Panc1 (cell line): ENCODE measurements around the gene ATP11A. TPM values are rescaled to one million over a fixed set of nuclear protein-coding genes. Genes with fewer than 3 reads are reported as not detected.

Experiments used
- ATAC-seq: fragments of 200-7000 bp; cut with Tn5 transposase; 2 replicates; pipeline ENCODE4 v1.9.1; 2020; ENCODE audit warnings: mild to moderate bottlenecking, moderate library complexity
- BruUV-seq: library from RNA; stranded (reverse); fragments of 400-500 nt; replicated peaks from 2 replicates; lab custom pipeline; 2021; lab: Mats Ljungman, UMichigan
- CTCF ChIA-PET: fragments of 300-600 bp; sonication (Branson Sonifier 250); formaldehyde crosslinking; loops from one replicate; lab custom pipeline; 2022; ENCODE audit warnings: antibody characterized with exemption; lab: Charles Lee
- POLR2A ChIA-PET: fragments of 300-600 bp; sonication (Branson Sonifier 250); formaldehyde crosslinking; loops from one replicate; lab custom pipeline; 2022; ENCODE audit warnings: antibody characterized with exemption; lab: Charles Lee
- DNase-seq: peaks from one replicate; pipeline ENCODE4 v3.0.0-alpha.2; 2010; ENCODE audit warnings: low read depth, low spot score
- H3K27ac ChIP-seq: 2 replicates; pipeline ENCODE4 v1.5.1; 2011; ENCODE audit warnings: mild to moderate bottlenecking, low read length, inconsistent platforms
- H3K27me3 ChIP-seq: fragments of 200-500 bp; sonication (Bioruptor generic); 2 replicates; pipeline ENCODE4 v1.6.0; 2014; ENCODE audit warnings: low read length, inconsistent platforms; ENCODE audit not compliant: control insufficient read depth, insufficient read depth
- H3K36me3 ChIP-seq: fragments of 200-500 bp; sonication (Bioruptor generic); 2 replicates; pipeline ENCODE4 v1.5.1; 2014; ENCODE audit warnings: inconsistent platforms, mild to moderate bottlenecking, low read length, moderate library complexity; ENCODE audit not compliant: control insufficient read depth, insufficient read depth
- H3K4me1 ChIP-seq: 2 replicates; pipeline ENCODE4 v1.5.1; 2011; ENCODE audit warnings: inconsistent platforms, mild to moderate bottlenecking, low read length, moderate library complexity; ENCODE audit not compliant: control insufficient read depth, insufficient read depth
- H3K4me3 ChIP-seq, 2 experiments: 2 replicates each; pipeline ENCODE4 v1.5.1; 2011 to 2012; ENCODE audit warnings: low read depth in 2 of 2, low read length in 2 of 2, mild to moderate bottlenecking in 2 of 2, inconsistent platforms in 1 of 2, moderate library complexity in 1 of 2
- H3K9me3 ChIP-seq: fragments of 200-500 bp; sonication (Bioruptor generic); 2 replicates; pipeline ENCODE4 v1.5.1; 2014; ENCODE audit warnings: low read depth, mild to moderate bottlenecking, inconsistent platforms, low read length, moderate library complexity; ENCODE audit not compliant: control insufficient read depth, insufficient read depth
- POLR2AphosphoS5 ChIP-seq: IDR thresholded peaks from 2 replicates; pipeline ENCODE4 v1.6.1; 2012; ENCODE audit warnings: mild to moderate bottlenecking, low read depth, low read length, moderate library complexity
- SIN3A ChIP-seq: IDR thresholded peaks from 2 replicates; pipeline ENCODE4 v1.6.1; 2012; ENCODE audit warnings: low read depth, mild to moderate bottlenecking, low read length, moderate library complexity, borderline replicate concordance; ENCODE audit not compliant: insufficient read depth
- TCF7L2 ChIP-seq: IDR thresholded peaks from 2 replicates; pipeline ENCODE4 v1.6.1; 2011; ENCODE audit warnings: mild to moderate bottlenecking, low read depth, low read length, inconsistent platforms
- in situ Hi-C: cut with HindIII; loops from 2 replicates; pipeline ENCODE4 v1.10.0; 2016; ENCODE audit warnings: low sequenced_read_pairs, low pct_unique_long_range_greater_than_20kb
- intact Hi-C: fragments of 100-400 bp; cut with micrococcal nuclease; formaldehyde crosslinking; loops from one replicate; pipeline ENCODE4 v1.10.0; 2022; ENCODE audit not compliant: unreplicated experiment
- total RNA-seq: library from RNA; stranded (reverse); gene quantifications from one replicate; pipeline ENCODE4 v1.2.1, GENCODE V29; 2021; ENCODE audit not compliant: unreplicated experiment
- TF ChIP-seq, protein P1 (sequence below): fragments of 450-650 bp; IDR thresholded peaks from 2 replicates; pipeline ENCODE4 v1.5.1; 2017; ENCODE audit warnings: mild to moderate bottlenecking
- TF ChIP-seq, protein P2 (sequence below), 2 experiments: IDR thresholded peaks; 2 replicates each; pipeline ENCODE4 v1.6.1; 2011 to 2012; ENCODE audit warnings: low read depth in 2 of 2, control low read depth in 1 of 2, low read length in 1 of 2, mild to moderate bottlenecking in 1 of 2, moderate library complexity in 1 of 2; ENCODE audit not compliant: insufficient read depth in 1 of 2

Gene ATP11A
- total RNA-seq, 1 experiment from 2014 or later = 85.8 TPM

DNA sequence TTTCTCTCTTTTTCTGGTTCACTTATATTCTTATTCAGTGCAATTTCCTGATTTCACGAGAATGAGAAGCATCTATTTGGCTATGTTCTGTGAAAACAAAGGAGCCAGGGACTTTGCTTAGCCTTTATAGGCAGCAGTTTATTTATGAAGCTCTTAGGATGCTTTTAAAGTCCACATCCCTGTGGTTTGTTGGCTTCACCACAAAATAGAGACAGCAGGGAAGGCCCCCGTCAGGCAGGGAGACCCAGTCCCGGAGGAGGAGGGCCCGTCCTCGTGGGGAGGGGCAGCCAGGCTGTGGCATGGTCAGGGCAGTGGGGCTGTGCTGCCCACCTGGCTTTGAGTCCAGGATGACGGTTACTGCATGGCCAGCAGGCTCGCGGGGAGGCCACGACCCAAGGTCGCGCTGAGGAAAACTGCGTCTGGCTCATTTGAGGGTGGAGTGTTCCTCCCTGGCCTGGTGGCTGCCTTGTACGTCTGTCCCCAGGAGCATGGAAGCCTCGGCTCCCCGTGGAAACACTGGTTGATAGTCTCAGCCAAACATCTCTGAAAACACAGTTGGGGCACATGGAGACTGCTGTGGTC, 92.7 kb downstream of the ATP11A start:
- CTCF ChIA-PET = no interaction called here
- intact Hi-C loops = no loop called here

DNA sequence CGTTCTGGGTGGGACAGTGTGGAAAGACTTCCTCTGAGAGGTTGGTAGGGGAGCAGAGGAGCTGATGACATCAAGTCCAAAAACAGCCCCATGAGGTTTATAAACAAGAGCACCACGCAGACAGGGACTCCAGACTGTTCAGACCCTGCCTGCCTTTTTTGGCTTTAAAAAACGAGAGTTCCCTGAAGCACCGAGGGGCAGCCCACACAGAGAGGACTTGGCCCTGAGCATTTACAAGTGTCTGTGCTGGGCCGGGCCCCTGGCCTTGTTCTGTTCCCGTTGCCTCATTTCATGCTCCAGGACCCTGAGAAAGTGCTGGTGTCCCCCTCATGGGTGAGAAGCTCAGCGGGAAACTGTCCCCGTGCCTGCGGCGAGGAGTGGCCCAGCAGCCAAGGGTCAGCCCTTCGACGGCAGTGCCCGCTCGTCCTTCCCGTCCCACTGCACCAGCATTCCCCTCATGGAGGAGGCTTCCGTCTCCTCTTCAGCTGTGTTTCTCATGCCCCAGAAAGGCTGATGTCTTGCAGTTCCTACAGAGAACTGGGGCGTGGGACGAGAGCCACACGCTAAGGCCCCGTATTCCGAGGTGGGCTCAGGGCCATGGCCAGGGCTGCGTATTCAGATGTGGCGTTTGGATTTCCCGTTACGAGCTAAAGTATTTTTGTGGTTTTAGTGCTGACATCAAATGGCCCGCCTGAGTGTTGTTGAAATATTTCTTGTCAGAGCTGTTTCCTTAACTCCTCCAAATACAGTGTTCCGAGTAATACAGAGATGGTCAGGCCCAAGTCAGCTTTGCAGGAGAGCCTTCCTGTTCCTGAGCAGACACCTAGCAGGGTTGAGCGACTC, 93.5 kb downstream of the ATP11A start:
- H3K4me3 ChIP-seq = no peak overlapping the region
- H3K9me3 ChIP-seq = no peaks in the 10 kb centered on the region
- ChIA-PET POLR2A (interaction anchor here (0.7 kb wide), 1 partner anchor 25 kb away, joined by 4 read pairs; no protein-coding TSS in a partner anchor), CTCF (no interaction called here)
- TF ChIP-seq TCF7L2 (no peak), POLR2AphosphoS5 (no peak)
- TF ChIP-seq, protein P1, sequence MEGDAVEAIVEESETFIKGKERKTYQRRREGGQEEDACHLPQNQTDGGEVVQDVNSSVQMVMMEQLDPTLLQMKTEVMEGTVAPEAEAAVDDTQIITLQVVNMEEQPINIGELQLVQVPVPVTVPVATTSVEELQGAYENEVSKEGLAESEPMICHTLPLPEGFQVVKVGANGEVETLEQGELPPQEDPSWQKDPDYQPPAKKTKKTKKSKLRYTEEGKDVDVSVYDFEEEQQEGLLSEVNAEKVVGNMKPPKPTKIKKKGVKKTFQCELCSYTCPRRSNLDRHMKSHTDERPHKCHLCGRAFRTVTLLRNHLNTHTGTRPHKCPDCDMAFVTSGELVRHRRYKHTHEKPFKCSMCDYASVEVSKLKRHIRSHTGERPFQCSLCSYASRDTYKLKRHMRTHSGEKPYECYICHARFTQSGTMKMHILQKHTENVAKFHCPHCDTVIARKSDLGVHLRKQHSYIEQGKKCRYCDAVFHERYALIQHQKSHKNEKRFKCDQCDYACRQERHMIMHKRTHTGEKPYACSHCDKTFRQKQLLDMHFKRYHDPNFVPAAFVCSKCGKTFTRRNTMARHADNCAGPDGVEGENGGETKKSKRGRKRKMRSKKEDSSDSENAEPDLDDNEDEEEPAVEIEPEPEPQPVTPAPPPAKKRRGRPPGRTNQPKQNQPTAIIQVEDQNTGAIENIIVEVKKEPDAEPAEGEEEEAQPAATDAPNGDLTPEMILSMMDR = no peak
- DNase-seq (no peak), ATAC-seq (no peak)
- H3K4me1 ChIP-seq = peaks cover 4% of the 10 kb centered on the region; the same call in 1 of the 2 replicates
- H3K36me3 ChIP-seq = no peaks in the 10 kb centered on the region
- no peak overlapping the region for H3K27ac ChIP-seq
- in situ Hi-C loops = no loop called here
- no TSS peak for BruUV-seq
- intact Hi-C loops = no loop called here
- no peaks in the 10 kb centered on the region for H3K27me3 ChIP-seq

More for the DNA sequence above, 92.7 kb downstream of the ATP11A start:
- H3K36me3 ChIP-seq = no peaks in the 10 kb centered on the region
- no peaks in the 10 kb centered on the region for H3K27me3 ChIP-seq
- no peak overlapping the region for H3K27ac ChIP-seq
- TF ChIP-seq POLR2AphosphoS5 = no peak
- TF ChIP-seq TCF7L2 = no peak
- no peak for TF ChIP-seq SIN3A
- in situ Hi-C loops = no loop called here
- DNase-seq = no peak
- H3K4me1 ChIP-seq = peaks cover 4% of the 10 kb centered on the region; the same call in 1 of the 2 replicates
- no peak overlapping the region for H3K4me3 ChIP-seq
- BruUV-seq = no TSS peak
- no peaks in the 10 kb centered on the region for H3K9me3 ChIP-seq
- POLR2A ChIA-PET = no interaction called here
- no peak; the same call in 1 of the 2 replicates for ATAC-seq

DNA sequence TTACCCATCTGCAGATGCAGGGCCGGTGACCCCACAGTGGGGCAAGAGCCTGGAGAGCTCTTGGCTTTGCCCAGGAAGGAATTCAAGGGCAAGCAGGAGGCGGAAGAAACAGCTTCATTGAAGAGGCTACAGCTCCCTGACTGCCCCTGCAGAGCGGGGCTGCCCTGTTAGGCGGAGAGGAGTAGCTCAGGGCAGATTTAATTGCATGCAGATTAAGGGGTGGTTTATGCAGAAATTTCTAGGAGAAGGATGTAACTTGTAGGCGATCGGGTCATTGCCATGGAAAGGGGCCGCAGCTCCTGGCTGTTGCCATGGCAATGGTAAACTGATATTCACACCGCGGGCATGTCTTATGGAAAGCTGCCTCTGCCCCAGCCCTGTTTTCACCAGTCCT, 94.1 kb downstream of the ATP11A start:
- no peak for ATAC-seq
- CTCF ChIA-PET = no interaction called here

More for the DNA sequence above, 94.1 kb downstream of the ATP11A start:
- Histone ChIP-seq H3K9me3 (no peaks in the 10 kb centered on the region), H3K36me3 (no peaks in the 10 kb centered on the region), H3K4me3 (no peak overlapping the region), H3K27me3 (no peaks in the 10 kb centered on the region), H3K27ac (no peak overlapping the region), H3K4me1 (peaks cover 4% of the 10 kb centered on the region; the same call in 1 of the 2 replicates)
- POLR2A ChIA-PET = interaction anchor here (0.7 kb wide), 1 partner anchor 26 kb away, joined by 4 read pairs; no protein-coding TSS in a partner anchor
- BruUV-seq = no TSS peak
- TF ChIP-seq SIN3A (no peak), POLR2AphosphoS5 (no peak), TCF7L2 (no peak)
- TF ChIP-seq, protein P1 = no peak
- TF ChIP-seq, protein P2, sequence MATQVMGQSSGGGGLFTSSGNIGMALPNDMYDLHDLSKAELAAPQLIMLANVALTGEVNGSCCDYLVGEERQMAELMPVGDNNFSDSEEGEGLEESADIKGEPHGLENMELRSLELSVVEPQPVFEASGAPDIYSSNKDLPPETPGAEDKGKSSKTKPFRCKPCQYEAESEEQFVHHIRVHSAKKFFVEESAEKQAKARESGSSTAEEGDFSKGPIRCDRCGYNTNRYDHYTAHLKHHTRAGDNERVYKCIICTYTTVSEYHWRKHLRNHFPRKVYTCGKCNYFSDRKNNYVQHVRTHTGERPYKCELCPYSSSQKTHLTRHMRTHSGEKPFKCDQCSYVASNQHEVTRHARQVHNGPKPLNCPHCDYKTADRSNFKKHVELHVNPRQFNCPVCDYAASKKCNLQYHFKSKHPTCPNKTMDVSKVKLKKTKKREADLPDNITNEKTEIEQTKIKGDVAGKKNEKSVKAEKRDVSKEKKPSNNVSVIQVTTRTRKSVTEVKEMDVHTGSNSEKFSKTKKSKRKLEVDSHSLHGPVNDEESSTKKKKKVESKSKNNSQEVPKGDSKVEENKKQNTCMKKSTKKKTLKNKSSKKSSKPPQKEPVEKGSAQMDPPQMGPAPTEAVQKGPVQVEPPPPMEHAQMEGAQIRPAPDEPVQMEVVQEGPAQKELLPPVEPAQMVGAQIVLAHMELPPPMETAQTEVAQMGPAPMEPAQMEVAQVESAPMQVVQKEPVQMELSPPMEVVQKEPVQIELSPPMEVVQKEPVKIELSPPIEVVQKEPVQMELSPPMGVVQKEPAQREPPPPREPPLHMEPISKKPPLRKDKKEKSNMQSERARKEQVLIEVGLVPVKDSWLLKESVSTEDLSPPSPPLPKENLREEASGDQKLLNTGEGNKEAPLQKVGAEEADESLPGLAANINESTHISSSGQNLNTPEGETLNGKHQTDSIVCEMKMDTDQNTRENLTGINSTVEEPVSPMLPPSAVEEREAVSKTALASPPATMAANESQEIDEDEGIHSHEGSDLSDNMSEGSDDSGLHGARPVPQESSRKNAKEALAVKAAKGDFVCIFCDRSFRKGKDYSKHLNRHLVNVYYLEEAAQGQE (IDR thresholded peaks at IDR 0.05; ENCODE audit: insufficient read depth in 1 of 2, low read depth in 2 of 2, low read length in 1 of 2) = no peak
- intact Hi-C loops = no loop called here
- no peak for DNase-seq
- in situ Hi-C loops = no loop called here
